Right lobe of liver (tissue), 6 donors: ENCODE measurements around the gene EWSR1. TPM values are rescaled to one million over a fixed set of nuclear protein-coding genes. Genes with fewer than 3 reads are reported as not detected.

ENCODE experiments used
- ATAC-seq, 4 donors: fragments of 200-7000 bp; cut with Tn5 transposase; one replicate each; pipeline ENCODE4 v1.9.1; 2020; ENCODE audit warnings: mild to moderate bottlenecking in 4 of 4, moderate library complexity in 4 of 4
- DNase-seq, 3 donors: peaks; one replicate each; pipeline ENCODE4 v3.0.0-alpha.2; 2020
- H3K27ac ChIP-seq, 3 donors: fragments of 200-600 bp; one replicate each; pipeline ENCODE4 v1.8.0; 2022
- H3K27me3 ChIP-seq, 2 donors: fragments of 200-600 bp; one replicate each; pipeline ENCODE4 v1.8.0; 2022
- H3K36me3 ChIP-seq, 4 donors: fragments of 200-600 bp; sonication (generic) in 1 of 4; one replicate each; pipeline versions ENCODE4 v1.5.1 to v1.8.0; 2017 to 2022; ENCODE audit warnings: control low read depth in 1 of 4
- H3K4me1 ChIP-seq, 4 donors: fragments of 200-600 bp; sonication (generic) in 1 of 4; one replicate each; pipeline versions ENCODE4 v1.5.1 to v1.8.0; 2017 to 2022; ENCODE audit warnings: control low read depth in 1 of 4
- H3K4me3 ChIP-seq, 3 donors: fragments of 200-600 bp; one replicate each; pipeline ENCODE4 v1.8.0; 2022
- H3K9me3 ChIP-seq, 4 donors: fragments of 200-600 bp; sonication (generic) in 1 of 4; one replicate each; pipeline versions ENCODE4 v1.5.1 to v1.8.0; 2017 to 2022; ENCODE audit warnings: control low read depth in 1 of 4
- POLR2A ChIP-seq: fragments of 450-650 bp; IDR thresholded peaks from one replicate; pipeline ENCODE4 v1.6.1; 2017; ENCODE audit warnings: antibody characterized with exemption, mild to moderate bottlenecking
- WGBS: methylation state at CpG from one replicate; pipeline ENCODE4 v1.1.6; 2018; ENCODE audit warnings: low coverage, low lambda C conversion rate; ENCODE audit not compliant: insufficient coverage; ENCODE audit errors: missing lambda C conversion rate; 5-methylcytosine and 5-hydroxymethylcytosine counted together
- intact Hi-C, 2 donors: fragments of 100-400 bp; cut with DNase I; formaldehyde crosslinking; loops; one replicate each; pipeline versions ENCODE4 v1.11.2 to v1.14.1; 2022
- total RNA-seq, 6 experiments: library from RNA; depleted of rRNA in 2 of 6; stranded (reverse); fragments of >200 nt in 2 of 6; fragmentation: NEBNext Ultra II Directional in 3 of 6; extraction: Animal tissue kit (Norgen Biotek cat#: 25700) in 3 of 6; gene quantifications; one replicate each; pipeline versions ENCODE4 v1.1.0 to v1.2.4, GENCODE V29; 2016 to 2023
- TF ChIP-seq, protein P1 (sequence below), 4 donors: fragments of 200-600 bp in 3 of 4; fragments of 450-650 bp in 1 of 4; IDR thresholded peaks; one replicate each; pipeline versions ENCODE4 v1.5.1 to v1.8.0; 2016 to 2022; ENCODE audit warnings: antibody characterized with exemption in 4 of 4, mild to moderate bottlenecking in 2 of 4
- donor health status: DM: no; HTN: yes; CAD: no.
- donor health status: DM: no; HTN: no; CAD: no.
- donor health status: DM: no; HTN: no; CAD: no.
- donor health status: DM: no; HTN: yes; CAD: no.
- donor health status: DM: no; HTN: yes; CAD: no.

The EWSR1 gene
- total RNA-seq, 6 experiments from 2014 or later = 75.0 to 112 (median 98.2) TPM

DNA sequence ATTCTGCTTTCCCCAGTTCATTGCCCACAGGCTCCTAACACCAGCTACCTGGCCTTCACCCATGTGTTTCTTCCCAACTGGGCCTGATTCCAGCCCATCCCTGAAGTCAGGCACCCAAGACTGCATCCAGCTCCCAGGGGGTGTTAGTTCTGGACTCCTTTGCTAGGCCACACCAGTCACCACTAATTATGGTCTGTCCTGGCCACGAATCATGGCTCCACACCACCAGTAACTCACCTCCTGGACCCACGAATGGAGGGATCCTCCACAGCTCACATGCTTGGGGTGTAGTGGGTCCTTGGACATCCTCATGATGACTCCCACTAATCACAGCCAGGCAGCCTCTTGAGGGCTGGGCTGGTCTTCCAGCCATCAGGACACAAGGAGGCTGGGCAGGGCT lies 51.0 kb downstream of the EWSR1 start:
- ATAC-seq = no peak
- Histone ChIP-seq H3K36me3 (no peaks in the 10 kb centered on the region), H3K27ac (no peak overlapping the region), H3K27me3 (peaks cover 0 to 9% of the 10 kb centered on the region in 2 donors), H3K4me3 (no peak overlapping the region), H3K9me3 (no peaks in the 10 kb centered on the region), H3K4me1 (peaks cover 0 to 6% (median 3%) of the 10 kb centered on the region in 4 donors)
- intact Hi-C loops = no loop called here
- no peak for TF ChIP-seq POLR2A
- TF ChIP-seq, protein P1, sequence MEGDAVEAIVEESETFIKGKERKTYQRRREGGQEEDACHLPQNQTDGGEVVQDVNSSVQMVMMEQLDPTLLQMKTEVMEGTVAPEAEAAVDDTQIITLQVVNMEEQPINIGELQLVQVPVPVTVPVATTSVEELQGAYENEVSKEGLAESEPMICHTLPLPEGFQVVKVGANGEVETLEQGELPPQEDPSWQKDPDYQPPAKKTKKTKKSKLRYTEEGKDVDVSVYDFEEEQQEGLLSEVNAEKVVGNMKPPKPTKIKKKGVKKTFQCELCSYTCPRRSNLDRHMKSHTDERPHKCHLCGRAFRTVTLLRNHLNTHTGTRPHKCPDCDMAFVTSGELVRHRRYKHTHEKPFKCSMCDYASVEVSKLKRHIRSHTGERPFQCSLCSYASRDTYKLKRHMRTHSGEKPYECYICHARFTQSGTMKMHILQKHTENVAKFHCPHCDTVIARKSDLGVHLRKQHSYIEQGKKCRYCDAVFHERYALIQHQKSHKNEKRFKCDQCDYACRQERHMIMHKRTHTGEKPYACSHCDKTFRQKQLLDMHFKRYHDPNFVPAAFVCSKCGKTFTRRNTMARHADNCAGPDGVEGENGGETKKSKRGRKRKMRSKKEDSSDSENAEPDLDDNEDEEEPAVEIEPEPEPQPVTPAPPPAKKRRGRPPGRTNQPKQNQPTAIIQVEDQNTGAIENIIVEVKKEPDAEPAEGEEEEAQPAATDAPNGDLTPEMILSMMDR (IDR thresholded peaks at IDR 0.05) = no peak
- DNase-seq = no peak
- 50% methylated on average over 1 of the region's 2 CpGs for WGBS

DNA sequence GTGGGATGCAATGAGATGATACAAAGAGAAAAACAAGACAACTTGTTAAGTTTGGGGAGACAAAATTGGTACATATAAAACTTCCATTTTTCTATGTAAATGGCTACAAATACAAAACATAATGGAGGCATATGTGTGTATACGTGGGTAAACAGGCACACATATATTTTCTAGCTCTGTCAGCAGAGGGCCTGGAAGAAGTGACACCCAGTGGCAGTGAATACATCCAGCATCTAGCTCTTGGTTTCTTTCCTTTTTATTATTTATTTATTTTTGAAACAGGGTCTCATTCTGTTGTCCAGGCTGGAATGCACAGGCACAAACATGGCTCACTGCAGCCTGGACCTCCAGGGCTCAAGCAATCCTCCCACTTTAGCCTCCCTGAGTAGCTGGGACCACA lies 52.5 kb downstream of the EWSR1 start:
- H3K36me3 ChIP-seq = no peaks in the 10 kb centered on the region
- H3K4me1 ChIP-seq = no peaks in the 10 kb centered on the region
- H3K9me3 ChIP-seq = no peaks in the 10 kb centered on the region
- WGBS = 60% methylated on average over 1 of the region's 1 CpG
- H3K27me3 ChIP-seq = peaks cover 0 to 4% of the 10 kb centered on the region in 2 donors
- no peak overlapping the region for H3K4me3 ChIP-seq
- intact Hi-C loops = no loop called here
- no peak for TF ChIP-seq POLR2A
- TF ChIP-seq, protein P1 (IDR thresholded peaks at IDR 0.05) = no peak
- no peak overlapping the region for H3K27ac ChIP-seq
- DNase-seq (no peak), ATAC-seq (no peak)

DNA sequence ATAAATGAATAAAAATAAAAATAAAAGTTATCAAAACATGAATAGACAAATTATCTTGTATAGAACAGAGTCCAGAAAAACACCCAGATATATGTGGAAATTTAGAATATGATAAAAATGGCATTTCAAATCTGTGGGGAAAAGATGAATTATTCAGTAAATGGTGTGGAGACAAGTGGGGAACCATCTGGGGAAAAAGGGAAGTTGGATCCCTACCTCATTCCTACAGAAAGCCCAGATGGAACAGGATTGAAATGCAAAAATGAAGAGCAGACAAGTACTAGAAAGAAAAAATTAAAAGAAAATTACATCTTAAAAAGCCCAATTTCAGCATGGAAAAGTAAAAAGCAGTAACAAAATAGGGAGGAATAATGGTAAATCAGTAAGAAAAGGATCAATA lies 55.6 kb downstream of the EWSR1 start:
- H3K27me3 ChIP-seq = no peaks in the 10 kb centered on the region
- no peak for DNase-seq
- intact Hi-C loops = no loop called here
- H3K4me1 ChIP-seq = no peaks in the 10 kb centered on the region
- no peaks in the 10 kb centered on the region for H3K9me3 ChIP-seq
- ATAC-seq = no peak
- no peak overlapping the region for H3K27ac ChIP-seq
- TF ChIP-seq, protein P1 (IDR thresholded peaks at IDR 0.05) = no peak
- no peak for TF ChIP-seq POLR2A
- peaks cover 0 to 18% (median 5%) of the 10 kb centered on the region in 4 donors for H3K36me3 ChIP-seq
- no peak overlapping the region for H3K4me3 ChIP-seq

DNA sequence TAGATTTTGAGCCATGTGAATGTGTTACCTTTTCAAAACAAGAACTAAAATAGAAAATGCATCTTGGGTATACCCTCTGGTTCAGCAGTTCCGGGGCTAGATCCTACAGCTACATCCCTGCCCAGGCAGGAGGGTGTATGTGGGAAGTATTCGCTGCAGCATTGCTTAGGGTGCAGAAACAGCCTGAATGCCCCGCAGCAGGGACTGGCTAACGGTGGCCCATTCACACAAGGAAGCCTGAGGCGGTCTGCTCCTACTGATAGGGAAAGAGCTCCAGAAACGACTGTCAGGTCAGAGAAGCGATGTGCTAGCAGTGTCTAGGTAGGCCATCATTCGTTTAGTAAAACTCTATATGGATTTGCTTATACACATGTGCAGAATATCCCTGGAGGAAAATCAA lies 57.3 kb downstream of the EWSR1 start:
- TF ChIP-seq, protein P1 (IDR thresholded peaks at IDR 0.05) = no peak
- TF ChIP-seq POLR2A = no peak
- DNase-seq (no peak), ATAC-seq (no peak)
- Histone ChIP-seq H3K4me1 (no peaks in the 10 kb centered on the region), H3K27ac (no peak overlapping the region), H3K27me3 (no peaks in the 10 kb centered on the region), H3K9me3 (no peaks in the 10 kb centered on the region), H3K4me3 (no peak overlapping the region), H3K36me3 (peaks cover 0 to 34% (median 5%) of the 10 kb centered on the region in 4 donors)
- 85% methylated on average over 2 of the region's 8 CpGs for WGBS
- intact Hi-C loops = no loop called here

DNA sequence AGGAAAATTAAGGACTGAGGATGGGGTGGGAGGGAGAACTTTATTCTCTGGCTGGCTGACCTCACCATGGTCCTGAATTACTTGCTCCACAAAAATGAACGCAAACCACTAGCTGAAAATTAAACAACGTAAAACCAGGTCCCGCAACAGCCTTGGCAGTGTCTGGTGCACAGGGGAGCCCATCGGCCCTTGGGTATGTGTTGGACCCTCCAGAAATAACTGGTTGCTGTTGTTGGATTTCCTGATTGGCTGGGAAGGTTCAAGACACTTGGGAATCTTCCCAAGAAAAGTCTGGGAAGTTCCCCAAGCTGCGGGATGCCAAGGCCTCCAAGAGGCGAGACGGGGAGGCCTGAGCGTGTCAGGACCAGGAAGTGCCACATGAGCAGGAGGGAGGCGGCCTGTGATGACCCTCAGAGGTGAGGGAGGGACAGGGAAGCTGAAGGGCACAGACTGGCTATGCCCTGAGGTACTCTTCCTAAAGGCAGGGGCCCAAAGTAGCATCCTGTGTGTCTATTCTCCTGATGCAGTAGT lies 57.8 kb downstream of the EWSR1 start:
- 64% methylated on average over 9 of the region's 9 CpGs for WGBS
- H3K27ac ChIP-seq = no peak overlapping the region
- H3K9me3 ChIP-seq = no peaks in the 10 kb centered on the region
- no peak for TF ChIP-seq POLR2A
- TF ChIP-seq, protein P1 (IDR thresholded peaks at IDR 0.05) = no peak
- no peak overlapping the region for H3K4me3 ChIP-seq
- peaks cover 0 to 39% (median 5%) of the 10 kb centered on the region in 4 donors for H3K36me3 ChIP-seq
- no peaks in the 10 kb centered on the region for H3K4me1 ChIP-seq
- no peaks in the 10 kb centered on the region for H3K27me3 ChIP-seq
- no peak for ATAC-seq
- intact Hi-C loops = no loop called here
- no peak for DNase-seq
